Smooth muscle cell (in vitro differentiated cells): ENCODE data around the gene UST. TPM values are rescaled to one million over a fixed set of nuclear protein-coding genes. Genes with fewer than 3 reads are reported as not detected.

Source experiments
- DNase-seq: peaks from one replicate; lab custom pipeline; 2025; ENCODE audit not compliant: unreplicated experiment; lab: John Stamatoyannopoulos, UW
- H2AFZ ChIP-seq: fragments of 200-600 bp; sonication (generic); 2 replicates; pipeline ENCODE4 v1.6.0; 2016; ENCODE audit warnings: antibody characterized with exemption, low read depth, mild to moderate bottlenecking
- H3F3A ChIP-seq: fragments of 200-600 bp; sonication (generic); 2 replicates; pipeline ENCODE4 v1.6.0; 2017; ENCODE audit warnings: antibody characterized with exemption, low read depth
- H3K27ac ChIP-seq: fragments of 200-600 bp; sonication (generic); 2 replicates; pipeline ENCODE4 v1.5.1; 2016; ENCODE audit warnings: low read depth, mild to moderate bottlenecking
- H3K27me3 ChIP-seq: fragments of 200-600 bp; sonication (generic); 2 replicates; pipeline ENCODE4 v1.6.1; 2016; ENCODE audit warnings: low read depth, mild to moderate bottlenecking
- H3K36me3 ChIP-seq: fragments of 200-600 bp; sonication (generic); 2 replicates; pipeline ENCODE4 v1.5.1; 2016; ENCODE audit warnings: low read depth
- H3K4me1 ChIP-seq: fragments of 200-600 bp; sonication (generic); 2 replicates; pipeline ENCODE4 v1.5.1; 2016; ENCODE audit warnings: low read depth
- H3K4me2 ChIP-seq: fragments of 200-600 bp; sonication (generic); 2 replicates; pipeline ENCODE4 v1.6.0; 2016; ENCODE audit warnings: mild to moderate bottlenecking
- H3K4me3 ChIP-seq: fragments of 200-600 bp; sonication (generic); 2 replicates; pipeline ENCODE4 v1.5.1; 2016; ENCODE audit warnings: mild to moderate bottlenecking
- H3K79me2 ChIP-seq: fragments of 200-600 bp; sonication (generic); 2 replicates; pipeline ENCODE4 v1.6.0; 2016; ENCODE audit warnings: low read depth, mild to moderate bottlenecking
- H3K9ac ChIP-seq: fragments of 200-600 bp; sonication (generic); 2 replicates; pipeline ENCODE4 v1.6.0; 2016; ENCODE audit warnings: low read depth
- H3K9me3 ChIP-seq: fragments of 200-600 bp; sonication (generic); replicated peaks from 2 replicates; pipeline ENCODE4 v1.5.1; 2016; ENCODE audit warnings: low read depth
- H4K20me1 ChIP-seq: fragments of 200-600 bp; sonication (generic); 2 replicates; pipeline ENCODE4 v1.6.0; 2016; ENCODE audit warnings: low read depth
- CTCF ChIP-seq: fragments of 200-600 bp; sonication (generic); IDR thresholded peaks from 2 replicates; pipeline ENCODE4 v1.5.1; 2017; ENCODE audit warnings: borderline replicate concordance, mild to moderate bottlenecking, antibody characterized with exemption; ENCODE audit not compliant: insufficient read depth, poor library complexity, severe bottlenecking
- WGBS: methylation state at CpG from one replicate; pipeline ENCODE4 v1.1.7; 2016; ENCODE audit warnings: low lambda C conversion rate; 5-methylcytosine and 5-hydroxymethylcytosine counted together
- polyA plus RNA-seq: library from polyadenylated mRNA; unstranded; fragments of >200 nt; fragmentation: Nextera tagmentation; extraction: Ambion mirVana; gene quantifications from 2 replicates; pipeline ENCODE4 v1.2.1, GENCODE V29; 2016
- total RNA-seq: library from RNA; depleted of rRNA; stranded (reverse); fragments of >200 nt; gene quantifications from 2 replicates; pipeline ENCODE4 v1.2.3, GENCODE V29; 2014

Gene UST
- total and polyA plus RNA-seq, 2 experiments from 2014 or later: 16.1 to 19.5 TPM

GRCh38 chr6:149055195-149055899 is 308.5 kb downstream of the UST start:
- H3K9me3 ChIP-seq: no peaks in the 10 kb centered on the region
- DNase-seq: no peak
- H3F3A ChIP-seq: peaks cover 8% of the 10 kb centered on the region
- H3K4me3 ChIP-seq: no peak overlapping the region
- no peak overlapping the region for H3K9ac ChIP-seq
- no peak for TF ChIP-seq CTCF
- H3K27ac ChIP-seq: no peak overlapping the region
- H3K4me2 ChIP-seq: no peak overlapping the region
- H3K79me2 ChIP-seq: no peaks in the 10 kb centered on the region
- WGBS: 84% methylated on average over 5 of the region's 5 CpGs
- H3K4me1 ChIP-seq: no peaks in the 10 kb centered on the region
- H4K20me1 ChIP-seq: no peaks in the 10 kb centered on the region
- no peak overlapping the region for H2AFZ ChIP-seq
- H3K27me3 ChIP-seq: no peaks in the 10 kb centered on the region
- no peaks in the 10 kb centered on the region for H3K36me3 ChIP-seq

DNA sequence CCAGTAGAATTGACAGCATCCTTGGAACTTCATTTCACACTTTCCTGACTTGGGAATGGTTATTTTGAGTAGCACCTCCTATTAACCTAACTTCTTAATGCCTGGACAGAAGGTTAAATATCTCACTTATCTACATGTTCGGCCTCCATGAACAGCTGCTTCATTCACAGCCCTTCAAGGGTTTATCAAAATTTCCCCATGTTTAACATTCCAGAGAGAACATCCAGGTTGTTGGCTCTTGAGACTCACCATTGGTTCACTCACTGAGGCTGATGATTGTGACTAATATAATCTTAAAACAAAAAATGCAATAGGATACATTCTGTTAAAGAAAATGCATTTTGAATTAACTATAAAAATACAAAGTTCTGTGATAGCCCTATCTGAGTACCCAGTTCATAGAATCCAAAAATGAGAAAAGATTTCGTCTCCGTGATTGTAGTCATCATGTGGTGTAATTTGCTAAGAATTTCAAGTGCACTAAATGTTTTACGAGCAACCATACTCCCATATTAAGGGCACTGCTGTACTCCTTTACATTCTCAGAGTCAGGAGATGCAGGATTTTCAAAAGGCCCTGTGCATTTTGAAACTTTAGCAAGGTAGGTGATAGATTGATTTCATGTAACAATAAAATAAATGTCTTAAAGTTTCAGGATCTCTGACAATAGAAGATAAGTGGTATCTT is 310.1 kb downstream of the UST start:
- Histone ChIP-seq H3K9me3 (no peaks in the 10 kb centered on the region), H3K27me3 (no peaks in the 10 kb centered on the region), H3K4me3 (no peak overlapping the region), H3K9ac (no peak overlapping the region), H3K36me3 (no peaks in the 10 kb centered on the region), H3K4me1 (no peaks in the 10 kb centered on the region), H3K79me2 (no peaks in the 10 kb centered on the region), H2AFZ (no peak overlapping the region), H3K4me2 (no peak overlapping the region), H3K27ac (no peak overlapping the region), H4K20me1 (no peaks in the 10 kb centered on the region), H3F3A (peaks cover 8% of the 10 kb centered on the region)
- WGBS: 63% methylated on average over 4 of the region's 4 CpGs
- DNase-seq: no peak
- TF ChIP-seq CTCF: no peak

- H4K20me1 ChIP-seq: no peaks in the 10 kb centered on the region
- WGBS: 97% methylated on average over 1 of the region's 1 CpG
- H3K9me3 ChIP-seq: no peaks in the 10 kb centered on the region
- no peak for DNase-seq
- no peak overlapping the region for H2AFZ ChIP-seq
- H3K79me2 ChIP-seq: no peaks in the 10 kb centered on the region
- H3K36me3 ChIP-seq: no peaks in the 10 kb centered on the region
- no peaks in the 10 kb centered on the region for H3K4me1 ChIP-seq
- no peak overlapping the region for H3K9ac ChIP-seq
- no peaks in the 10 kb centered on the region for H3K27me3 ChIP-seq
- H3F3A ChIP-seq: peaks cover 8% of the 10 kb centered on the region
- no peak overlapping the region for H3K4me3 ChIP-seq
- no peak overlapping the region for H3K27ac ChIP-seq
- no peak overlapping the region for H3K4me2 ChIP-seq
- no peak for TF ChIP-seq CTCF
These were observed 310.6 kb downstream of the UST start for GRCh38 chr6:149057464-149057840.
